ENCODE results near the gene NLRC5. TPM values are rescaled to one million over a fixed set of nuclear protein-coding genes. Genes with fewer than 3 reads are reported as not detected.

Gene NLRC5
- total and polyA plus RNA-seq, 4 donors, result 23.9 to 46.4 (median 31.1) TPM

- Histone ChIP-seq H3K4me3 (no peak overlapping the region), H3K36me3 (ENCODE audit: control insufficient read depth in 4 of 4, insufficient read depth in 4 of 4, low read length in 4 of 4) (peaks cover 0 to 7% (median 1%) of the 10 kb centered on the region in 4 donors), H3K9ac (ENCODE audit: insufficient read depth in 1 of 2, low read length in 2 of 2) (no peak overlapping the region), H3K4me1 (ENCODE audit: control insufficient read depth in 5 of 5, insufficient read depth in 5 of 5, low read length in 5 of 5) (peaks cover 0 to 13% (median 3%) of the 10 kb centered on the region in 5 donors), H3K9me3 (ENCODE audit: control insufficient read depth in 4 of 4, insufficient read depth in 3 of 4, low read length in 3 of 4) (no peaks in the 10 kb centered on the region), H3K27me3 (ENCODE audit: control insufficient read depth in 3 of 3, insufficient read depth in 3 of 3, low read length in 2 of 3) (no peaks in the 10 kb centered on the region), H3K27ac (ENCODE audit: low read depth in 1 of 2, low read length in 1 of 2) (no peak overlapping the region)
- ATAC-seq (ENCODE audit: insufficient read depth, low FRiP score), result no peak
- no peak for DNase-seq
- TF ChIP-seq CTCF (IDR thresholded peaks at IDR 0.05; ENCODE audit: control extremely low read depth, extremely low read depth), result no peak
- 93% methylated on average over 5 of the region's 5 CpGs for WGBS, 2 donors
These were observed 75.6 kb downstream of the NLRC5 start for GRCh38 chr16:57064995-57065394.

- no peak overlapping the region for H3K9ac ChIP-seq (ENCODE audit: insufficient read depth in 1 of 2, low read length in 2 of 2)
- 84 to 90% methylated on average over 4 of the region's 4 CpGs for WGBS, 2 donors
These were observed 77.3 kb downstream of the NLRC5 start for GRCh38 chr16:57066625-57067024.

GRCh38 chr16:57067347-57067746 lies 78.0 kb downstream of the NLRC5 start:
- ATAC-seq (ENCODE audit: insufficient read depth, low FRiP score) (no peak), DNase-seq (no peak)
- WGBS, 2 donors, result 95 to 96% methylated on average over 3 of the region's 3 CpGs
- TF ChIP-seq CTCF (IDR thresholded peaks at IDR 0.05; ENCODE audit: control extremely low read depth, extremely low read depth), result no peak
- no peak overlapping the region for H3K27ac ChIP-seq (ENCODE audit: low read depth in 1 of 2, low read length in 1 of 2)
- no peaks in the 10 kb centered on the region for H3K27me3 ChIP-seq (ENCODE audit: control insufficient read depth in 3 of 3, insufficient read depth in 3 of 3, low read length in 2 of 3)
- no peaks in the 10 kb centered on the region for H3K9me3 ChIP-seq (ENCODE audit: control insufficient read depth in 4 of 4, insufficient read depth in 3 of 4, low read length in 3 of 4)
- H3K9ac ChIP-seq (ENCODE audit: insufficient read depth in 1 of 2, low read length in 2 of 2), result no peak overlapping the region
- H3K4me3 ChIP-seq, result no peak overlapping the region
- peaks cover 0 to 4% (median 1%) of the 10 kb centered on the region in 4 donors for H3K36me3 ChIP-seq (ENCODE audit: control insufficient read depth in 4 of 4, insufficient read depth in 4 of 4, low read length in 4 of 4)
- no peaks in the 10 kb centered on the region for H3K4me1 ChIP-seq (ENCODE audit: control insufficient read depth in 5 of 5, insufficient read depth in 5 of 5, low read length in 5 of 5)

More at GRCh38 chr16:57066625-57067024, 77.3 kb downstream of the NLRC5 start:
- ATAC-seq (ENCODE audit: insufficient read depth, low FRiP score), result no peak
- H3K4me1 ChIP-seq (ENCODE audit: control insufficient read depth in 5 of 5, insufficient read depth in 5 of 5, low read length in 5 of 5), result peaks cover 0 to 1% (median under 1%) of the 10 kb centered on the region in 5 donors
- H3K36me3 ChIP-seq (ENCODE audit: control insufficient read depth in 4 of 4, insufficient read depth in 4 of 4, low read length in 4 of 4), result peaks cover 0 to 4% (median 1%) of the 10 kb centered on the region in 4 donors
- no peak overlapping the region for H3K27ac ChIP-seq (ENCODE audit: low read depth in 1 of 2, low read length in 1 of 2)
- no peak for DNase-seq
- H3K4me3 ChIP-seq, result no peak overlapping the region
- no peak for TF ChIP-seq CTCF (IDR thresholded peaks at IDR 0.05; ENCODE audit: control extremely low read depth, extremely low read depth)
- no peaks in the 10 kb centered on the region for H3K9me3 ChIP-seq (ENCODE audit: control insufficient read depth in 4 of 4, insufficient read depth in 3 of 4, low read length in 3 of 4)
- no peaks in the 10 kb centered on the region for H3K27me3 ChIP-seq (ENCODE audit: control insufficient read depth in 3 of 3, insufficient read depth in 3 of 3, low read length in 2 of 3)

- Histone ChIP-seq H3K4me3 (no peak overlapping the region), H3K4me1 (ENCODE audit: control insufficient read depth in 5 of 5, insufficient read depth in 5 of 5, low read length in 5 of 5) (no peaks in the 10 kb centered on the region), H3K27me3 (ENCODE audit: control insufficient read depth in 3 of 3, insufficient read depth in 3 of 3, low read length in 2 of 3) (no peaks in the 10 kb centered on the region), H3K9me3 (ENCODE audit: control insufficient read depth in 4 of 4, insufficient read depth in 3 of 4, low read length in 3 of 4) (no peaks in the 10 kb centered on the region), H3K27ac (ENCODE audit: low read depth in 1 of 2, low read length in 1 of 2) (no peak overlapping the region), H3K9ac (ENCODE audit: insufficient read depth in 1 of 2, low read length in 2 of 2) (no peak overlapping the region), H3K36me3 (ENCODE audit: control insufficient read depth in 4 of 4, insufficient read depth in 4 of 4, low read length in 4 of 4) (peaks cover 0 to 7% (median 1%) of the 10 kb centered on the region in 4 donors)
- DNase-seq (no peak), ATAC-seq (ENCODE audit: insufficient read depth, low FRiP score) (no peak)
- WGBS, 2 donors, result 57 to 81% methylated on average over 7 of the region's 7 CpGs
- no peak for TF ChIP-seq CTCF (IDR thresholded peaks at IDR 0.05; ENCODE audit: control extremely low read depth, extremely low read depth)
These were observed 79.7 kb downstream of the NLRC5 start for GRCh38 chr16:57069053-57069452.

All from lung (tissue), 12 donors.